Parathyroid adenoma (tissue), 2 donors: ENCODE measurements around the gene SLC29A1.

Source experiments
- H2AFZ ChIP-seq: fragments of 300-600 bp; sonication (generic); one replicate; pipeline ENCODE4 v1.7.0; 2017; ENCODE audit warnings: antibody characterized with exemption, mild to moderate bottlenecking
- H3K27ac ChIP-seq: fragments of 300-600 bp; sonication (generic); one replicate; pipeline ENCODE4 v1.7.0; 2017
- H3K27me3 ChIP-seq: fragments of 300-600 bp; sonication (generic); one replicate; pipeline ENCODE4 v1.7.0; 2017; ENCODE audit warnings: low read length; ENCODE audit not compliant: control insufficient read depth, insufficient read depth
- H3K36me3 ChIP-seq: fragments of 300-600 bp; sonication (generic); one replicate; pipeline ENCODE4 v1.7.0; 2017; ENCODE audit warnings: low read length; ENCODE audit not compliant: control insufficient read depth, insufficient read depth
- H3K4me1 ChIP-seq: fragments of 300-600 bp; sonication (generic); one replicate; pipeline ENCODE4 v1.7.0; 2017; ENCODE audit warnings: control low read depth
- H3K4me2 ChIP-seq: fragments of 300-600 bp; sonication (generic); one replicate; pipeline ENCODE4 v1.7.0; 2017; ENCODE audit warnings: low read length
- H3K4me3 ChIP-seq: fragments of 300-600 bp; sonication (generic); one replicate; pipeline ENCODE4 v1.7.0; 2017; ENCODE audit warnings: low read depth, low read length
- H3K79me2 ChIP-seq: fragments of 300-600 bp; sonication (generic); one replicate; pipeline ENCODE4 v1.7.0; 2017; ENCODE audit warnings: control low read depth
- H3K9ac ChIP-seq: fragments of 300-600 bp; sonication (generic); one replicate; pipeline ENCODE4 v1.7.0; 2017; ENCODE audit warnings: mild to moderate bottlenecking
- H3K9me3 ChIP-seq: fragments of 300-600 bp; sonication (generic); one replicate; pipeline ENCODE4 v1.7.0; 2017; ENCODE audit warnings: low read length; ENCODE audit not compliant: control insufficient read depth
- TF ChIP-seq, protein P1 (sequence below): fragments of 300-600 bp; sonication (generic); IDR thresholded peaks from one replicate; pipeline ENCODE4 v1.7.0; 2017; ENCODE audit warnings: antibody characterized with exemption, mild to moderate bottlenecking
- donor health status: primary hyperparathyroidism.

SLC29A1 gene

DNA sequence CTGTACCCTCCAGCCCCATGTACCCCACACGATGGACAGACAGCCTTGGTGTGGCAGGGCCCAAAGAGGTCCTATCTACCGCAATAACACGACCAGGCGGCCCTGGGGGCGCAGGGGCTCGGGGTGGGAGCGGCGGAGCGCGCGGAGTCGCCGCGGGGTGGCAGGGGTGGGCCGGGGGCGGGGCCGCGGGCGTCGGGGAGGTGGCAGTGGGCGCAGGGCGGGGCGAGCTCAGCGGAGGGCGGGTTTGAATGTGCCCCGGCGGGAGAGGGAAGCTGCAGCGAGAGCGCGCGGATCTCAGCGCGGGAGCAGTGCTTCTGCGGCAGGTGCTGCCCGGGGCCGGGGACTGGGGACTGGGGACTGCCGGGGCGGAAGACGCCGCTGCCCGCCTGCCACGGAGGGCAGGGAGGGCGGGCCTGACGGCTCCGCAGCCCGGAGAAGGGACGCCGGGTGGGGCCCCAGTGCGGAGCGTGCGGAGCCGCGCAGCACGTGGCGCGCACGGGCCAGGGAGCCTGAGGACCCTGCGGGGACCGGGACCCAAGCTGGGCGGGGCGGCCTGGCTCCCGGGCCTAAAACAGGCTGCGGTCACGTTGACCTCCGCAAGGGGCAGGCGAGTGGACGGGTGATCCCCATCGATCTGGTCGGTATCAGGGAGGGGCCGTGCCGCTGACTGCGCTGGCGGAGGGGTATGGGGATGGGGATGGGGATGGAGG is at the start of gene SLC29A1:
SLC29A1 (plus strand) TSS at position 277 of the 710 bp plus-strand sequence. CDS start 3,719 bp downstream, outside the sequence.
- Histone ChIP-seq H3K4me1 (peaks cover 14% of the 10 kb centered on the region), H2AFZ (peak within 1 kb of the TSS; percentile 80), H3K9ac (no peak within 1 kb of the TSS), H3K4me3 (peak within 1 kb of the TSS; percentile 37), H3K4me2 (peak within 1 kb of the TSS; percentile 88), H3K27ac (peak within 1 kb of the TSS; percentile 6), H3K79me2 (no peaks in the 10 kb centered on the region), H3K36me3 (no peaks in the 10 kb centered on the region), H3K9me3 (no peaks in the 10 kb centered on the region), H3K27me3 (no peaks in the 10 kb centered on the region)
- TF ChIP-seq, protein P1, sequence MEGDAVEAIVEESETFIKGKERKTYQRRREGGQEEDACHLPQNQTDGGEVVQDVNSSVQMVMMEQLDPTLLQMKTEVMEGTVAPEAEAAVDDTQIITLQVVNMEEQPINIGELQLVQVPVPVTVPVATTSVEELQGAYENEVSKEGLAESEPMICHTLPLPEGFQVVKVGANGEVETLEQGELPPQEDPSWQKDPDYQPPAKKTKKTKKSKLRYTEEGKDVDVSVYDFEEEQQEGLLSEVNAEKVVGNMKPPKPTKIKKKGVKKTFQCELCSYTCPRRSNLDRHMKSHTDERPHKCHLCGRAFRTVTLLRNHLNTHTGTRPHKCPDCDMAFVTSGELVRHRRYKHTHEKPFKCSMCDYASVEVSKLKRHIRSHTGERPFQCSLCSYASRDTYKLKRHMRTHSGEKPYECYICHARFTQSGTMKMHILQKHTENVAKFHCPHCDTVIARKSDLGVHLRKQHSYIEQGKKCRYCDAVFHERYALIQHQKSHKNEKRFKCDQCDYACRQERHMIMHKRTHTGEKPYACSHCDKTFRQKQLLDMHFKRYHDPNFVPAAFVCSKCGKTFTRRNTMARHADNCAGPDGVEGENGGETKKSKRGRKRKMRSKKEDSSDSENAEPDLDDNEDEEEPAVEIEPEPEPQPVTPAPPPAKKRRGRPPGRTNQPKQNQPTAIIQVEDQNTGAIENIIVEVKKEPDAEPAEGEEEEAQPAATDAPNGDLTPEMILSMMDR, result peak; percentile 28

DNA sequence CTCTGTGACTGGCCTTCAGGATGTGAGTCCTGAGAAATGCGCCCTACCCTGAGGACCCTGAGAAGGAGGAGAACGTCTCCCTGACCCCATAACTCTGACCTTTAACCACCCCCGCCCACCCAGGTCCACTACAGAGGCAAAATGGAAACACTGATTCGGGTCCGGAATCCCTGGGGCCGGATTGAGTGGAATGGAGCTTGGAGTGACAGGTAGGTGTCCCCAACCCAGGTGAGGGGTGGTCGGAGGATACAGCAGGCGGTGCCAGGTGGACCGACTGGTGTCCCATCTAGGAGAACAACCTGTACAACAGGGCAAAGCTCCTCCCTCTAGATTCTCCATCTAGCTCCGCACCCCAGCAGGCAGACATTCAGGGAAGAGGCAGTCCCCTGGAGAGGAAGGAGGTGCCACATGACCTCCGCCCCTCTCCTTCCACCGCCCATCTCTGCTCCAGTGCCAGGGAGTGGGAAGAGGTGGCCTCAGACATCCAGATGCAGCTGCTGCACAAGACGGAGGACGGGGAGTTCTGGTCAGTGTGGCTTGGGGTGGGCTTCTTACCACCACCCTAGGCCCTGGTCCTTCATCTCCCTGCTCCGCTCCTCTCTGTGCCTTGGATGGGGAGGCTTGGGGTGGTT is 47.1 kb upstream of the SLC29A1 start:
- H3K4me2 ChIP-seq, result no peak overlapping the region
- H3K27ac ChIP-seq, result no peak overlapping the region
- no peak overlapping the region for H3K4me3 ChIP-seq
- no peak overlapping the region for H2AFZ ChIP-seq
- H3K9ac ChIP-seq, result no peak overlapping the region
- no peaks in the 10 kb centered on the region for H3K4me1 ChIP-seq
- no peaks in the 10 kb centered on the region for H3K79me2 ChIP-seq
- H3K27me3 ChIP-seq, result no peaks in the 10 kb centered on the region
- H3K36me3 ChIP-seq, result no peaks in the 10 kb centered on the region
- H3K9me3 ChIP-seq, result no peaks in the 10 kb centered on the region
- TF ChIP-seq, protein P1, result no peak

DNA sequence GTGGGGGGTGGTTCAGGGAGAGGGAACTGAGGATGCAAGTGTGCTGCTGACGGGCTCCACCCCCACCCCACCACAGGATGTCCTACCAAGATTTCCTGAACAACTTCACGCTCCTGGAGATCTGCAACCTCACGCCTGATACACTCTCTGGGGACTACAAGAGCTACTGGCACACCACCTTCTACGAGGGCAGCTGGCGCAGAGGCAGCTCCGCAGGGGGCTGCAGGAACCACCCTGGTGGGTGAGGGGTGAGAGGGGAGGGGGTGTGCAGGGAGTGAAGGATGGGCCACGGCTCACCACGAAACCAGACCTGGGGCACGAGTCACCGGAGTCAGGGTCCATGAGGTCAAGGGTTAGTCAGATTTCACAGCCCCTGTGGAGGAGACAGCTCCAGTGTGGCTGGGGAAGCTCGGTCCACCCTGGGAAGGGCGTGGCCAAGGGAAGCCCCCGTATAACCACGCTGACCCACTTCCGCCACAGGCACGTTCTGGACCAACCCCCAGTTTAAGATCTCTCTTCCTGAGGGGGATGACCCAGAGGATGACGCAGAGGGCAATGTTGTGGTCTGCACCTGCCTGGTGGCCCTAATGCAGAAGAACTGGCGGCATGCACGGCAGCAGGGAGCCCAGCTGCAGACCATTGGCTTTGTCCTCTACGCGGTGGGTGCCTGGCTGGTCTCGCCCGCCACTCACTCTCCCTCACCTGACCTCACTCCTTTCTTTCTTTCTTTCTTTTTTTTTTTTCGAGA is 46.5 kb upstream of the SLC29A1 start:
- H3K9ac ChIP-seq, result no peak overlapping the region
- H3K4me1 ChIP-seq, result no peaks in the 10 kb centered on the region
- H3K4me3 ChIP-seq, result no peak overlapping the region
- H3K79me2 ChIP-seq, result no peaks in the 10 kb centered on the region
- H2AFZ ChIP-seq, result no peak overlapping the region
- H3K27ac ChIP-seq, result no peak overlapping the region
- no peaks in the 10 kb centered on the region for H3K9me3 ChIP-seq
- TF ChIP-seq, protein P1, result no peak
- H3K36me3 ChIP-seq, result no peaks in the 10 kb centered on the region
- no peaks in the 10 kb centered on the region for H3K27me3 ChIP-seq
- H3K4me2 ChIP-seq, result no peak overlapping the region

DNA sequence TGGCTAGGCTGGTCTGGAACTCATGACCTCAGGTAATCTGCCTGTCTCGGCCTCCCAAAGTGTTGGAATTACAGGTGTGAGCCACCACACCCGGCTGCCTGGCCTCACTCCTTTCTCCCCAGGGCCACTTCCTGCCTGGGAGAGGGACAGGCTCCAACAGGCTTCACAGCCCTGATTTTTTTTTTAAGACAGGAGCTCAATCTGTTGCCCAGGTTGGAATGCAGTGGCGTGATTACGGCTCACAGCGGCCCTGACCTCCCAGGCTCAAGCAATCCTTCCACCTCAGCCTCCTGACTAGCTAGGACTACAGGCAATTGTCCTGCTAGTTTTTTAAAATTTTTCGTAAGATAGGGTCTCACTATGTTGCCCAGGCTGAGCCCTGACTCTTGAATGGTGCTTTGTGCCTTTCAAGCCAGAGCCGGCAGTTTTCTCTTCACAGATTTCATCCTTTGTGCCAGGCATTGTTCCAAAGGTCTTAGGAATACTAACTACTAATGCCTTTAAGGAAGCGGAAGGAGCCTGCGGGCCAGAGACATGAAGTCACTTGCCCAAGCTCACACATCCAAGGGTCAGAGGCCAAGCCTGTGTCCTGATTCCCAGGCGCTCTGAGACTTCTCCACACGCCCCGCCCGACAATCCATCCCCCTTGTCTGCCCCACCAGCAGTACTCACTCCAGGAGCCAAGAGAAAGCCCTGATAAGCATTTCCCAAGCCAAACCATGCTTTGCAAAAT is 45.5 kb upstream of the SLC29A1 start:
- H2AFZ ChIP-seq, result no peak overlapping the region
- no peak overlapping the region for H3K4me2 ChIP-seq
- H3K79me2 ChIP-seq, result no peaks in the 10 kb centered on the region
- no peaks in the 10 kb centered on the region for H3K9me3 ChIP-seq
- no peak overlapping the region for H3K9ac ChIP-seq
- no peaks in the 10 kb centered on the region for H3K36me3 ChIP-seq
- TF ChIP-seq, protein P1, result no peak
- no peaks in the 10 kb centered on the region for H3K4me1 ChIP-seq
- H3K4me3 ChIP-seq, result no peak overlapping the region
- no peaks in the 10 kb centered on the region for H3K27me3 ChIP-seq
- H3K27ac ChIP-seq, result no peak overlapping the region
